ELF-1 (cell line): Measurements from ENCODE around the gene SEL1L3.

Experiments
- DNase-seq: peaks from one replicate; pipeline ENCODE4 v3.0.0-alpha.2; 2016; ENCODE audit warnings: low read depth, low spot score

The SEL1L3 gene

DNA sequence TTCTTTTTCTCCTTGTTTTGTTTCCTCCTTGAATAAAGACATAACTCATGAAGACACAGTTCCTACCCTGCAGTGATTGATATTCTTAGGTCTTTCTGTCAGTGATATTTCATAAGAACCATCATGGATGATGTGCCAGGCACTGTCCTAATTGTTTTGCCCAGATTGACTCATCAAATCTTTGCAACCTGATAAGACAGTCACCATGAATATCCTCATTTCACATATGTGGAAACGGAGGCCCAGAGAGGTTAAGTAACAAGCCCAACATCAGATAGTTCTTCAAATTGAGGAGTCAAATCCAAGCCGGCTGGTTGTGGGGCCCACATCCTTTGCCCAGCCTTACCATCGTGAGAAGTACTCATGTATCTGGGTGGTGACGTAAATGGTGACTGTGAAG lies 69.9 kb downstream of the SEL1L3 start:
- no peak for DNase-seq

DNA sequence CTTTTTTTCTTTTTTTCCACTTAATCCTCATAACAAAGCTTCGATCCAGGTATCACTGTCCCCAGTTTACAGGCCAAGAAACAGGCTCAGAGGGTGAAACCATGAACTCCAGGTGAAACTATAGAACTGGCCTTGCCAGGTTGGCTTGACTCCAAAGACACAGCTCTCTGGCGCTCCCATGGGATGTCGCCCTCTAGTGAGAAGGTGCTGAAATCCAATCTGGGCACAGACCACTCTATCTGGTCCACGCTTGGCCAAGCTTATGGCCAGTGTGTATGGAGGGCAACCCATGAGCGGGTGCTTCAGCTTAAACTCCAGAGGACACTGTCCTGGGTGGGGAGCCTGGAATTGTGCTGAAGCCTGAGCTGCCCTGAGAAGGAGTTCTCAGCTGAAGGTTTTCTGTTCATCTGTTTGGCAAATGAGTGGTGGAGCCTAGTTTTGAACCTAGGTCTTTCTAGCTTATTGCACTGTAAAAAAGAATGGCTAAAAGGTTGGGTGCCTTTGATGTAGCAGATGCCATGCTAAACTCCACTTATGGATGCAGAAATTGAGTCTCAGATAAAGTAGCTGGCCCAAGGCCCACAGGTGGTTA lies 70.5 kb downstream of the SEL1L3 start:
- DNase-seq: peak; percentile 50

DNA sequence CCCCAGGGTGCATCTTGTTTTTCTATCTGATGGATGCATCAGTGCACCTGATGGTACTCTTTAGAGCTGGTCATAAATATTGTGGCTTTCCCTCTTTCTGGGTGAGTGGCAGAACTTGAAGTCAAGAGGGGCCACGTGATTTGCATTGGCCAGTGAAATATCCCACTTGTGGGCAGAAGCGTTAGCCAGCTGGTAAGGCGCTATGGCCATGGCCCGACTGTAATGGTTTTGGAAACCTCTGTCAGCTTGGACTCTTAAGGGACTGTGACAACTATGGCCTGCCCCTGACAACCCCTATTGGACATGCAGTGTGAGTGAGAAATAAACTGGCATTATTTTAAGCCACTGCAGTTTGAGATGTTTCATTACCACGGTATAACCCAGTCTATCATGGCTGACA lies 72.8 kb downstream of the SEL1L3 start:
- no peak for DNase-seq

DNA sequence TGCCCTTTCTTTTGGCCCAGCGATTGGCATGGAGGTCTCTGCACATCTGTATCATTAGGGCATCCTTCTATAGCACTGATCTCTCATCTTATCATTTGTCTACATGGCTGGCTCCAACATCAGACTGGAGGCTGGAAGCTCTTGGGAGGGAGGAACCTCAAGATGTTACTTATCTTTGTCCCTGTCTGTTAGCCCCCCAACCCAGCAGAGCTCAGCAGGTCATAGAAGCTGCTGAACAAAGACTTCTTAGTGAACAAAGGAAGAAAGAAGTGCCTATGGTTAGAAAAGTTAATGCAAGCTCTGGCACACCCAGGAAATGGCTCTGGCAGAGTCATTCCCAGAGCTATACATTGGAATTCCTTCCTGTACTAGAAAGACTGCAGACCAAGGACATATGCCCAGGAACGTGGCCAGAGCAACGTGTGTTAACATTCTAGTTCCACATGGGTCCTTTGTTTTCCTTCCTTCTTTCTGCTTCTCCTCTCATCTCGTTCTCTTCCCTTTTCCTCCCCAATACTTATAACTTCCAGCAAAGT lies 74.0 kb downstream of the SEL1L3 start:
- no peak for DNase-seq

DNA sequence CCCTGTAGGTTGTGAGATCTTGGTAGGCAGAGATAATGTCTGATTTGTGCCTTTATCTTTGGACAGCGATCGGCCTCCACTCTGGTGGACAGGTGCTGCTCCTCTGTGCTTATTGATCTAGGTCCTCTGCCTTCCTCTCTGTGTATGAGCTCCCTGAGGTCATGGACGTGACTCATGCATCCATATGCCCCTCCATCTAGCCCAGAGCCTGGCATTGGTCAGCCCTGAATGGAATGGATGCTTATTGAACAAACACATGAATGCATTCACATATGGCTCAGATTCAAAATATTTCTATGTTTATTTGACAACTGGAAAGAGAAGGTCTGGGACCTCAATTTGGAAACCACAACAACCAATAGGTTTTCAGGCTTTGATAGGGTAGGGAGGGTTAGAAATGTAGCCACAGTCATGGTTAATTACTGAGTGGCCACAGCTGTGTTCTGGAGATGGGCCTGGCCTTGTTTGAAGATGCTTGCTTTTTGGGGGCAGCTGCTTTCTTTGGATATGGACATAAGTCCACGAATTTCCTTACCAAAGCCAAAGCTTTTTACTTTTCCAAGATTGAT lies 76.2 kb downstream of the SEL1L3 start:
- no peak for DNase-seq

DNA sequence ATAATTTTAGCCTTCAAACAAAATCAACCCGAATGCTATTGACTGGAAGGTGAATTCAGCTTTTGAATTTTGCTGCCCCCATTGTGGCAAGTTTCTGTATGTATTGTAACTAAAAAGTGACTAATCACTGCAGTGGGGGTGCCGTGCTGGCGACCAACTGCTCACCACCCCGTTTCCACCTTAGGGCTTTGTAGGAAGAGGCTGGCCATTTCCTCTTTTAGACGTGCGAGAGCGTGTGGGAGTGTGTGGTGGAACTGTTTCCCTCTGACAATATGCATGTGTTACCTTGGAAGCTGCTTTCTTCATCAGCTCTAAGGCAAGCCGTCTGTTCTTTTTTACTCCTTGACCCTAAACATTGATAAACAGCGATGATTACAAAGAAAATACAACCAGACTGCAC lies 78.8 kb downstream of the SEL1L3 start:
- DNase-seq: no peak

DNA sequence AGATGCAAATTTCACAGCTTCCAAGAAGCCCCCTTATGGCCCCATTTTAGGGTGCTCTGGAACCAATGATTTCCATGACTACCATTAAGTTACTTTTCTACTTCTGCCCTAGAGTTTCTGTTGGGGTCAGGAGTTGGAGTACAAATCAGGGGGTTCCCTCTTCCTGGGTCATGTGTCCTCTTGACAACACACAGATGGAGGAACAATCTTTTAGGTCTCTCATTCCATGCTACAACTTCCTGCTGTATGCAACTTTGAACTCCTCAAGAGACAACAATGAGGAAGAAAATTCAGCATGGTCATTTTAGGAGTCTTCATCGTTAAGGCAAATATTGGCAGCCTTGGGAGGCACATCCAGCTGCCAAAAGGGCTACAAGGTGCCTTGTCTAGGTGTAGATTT lies 79.7 kb downstream of the SEL1L3 start:
- DNase-seq: no peak

DNA sequence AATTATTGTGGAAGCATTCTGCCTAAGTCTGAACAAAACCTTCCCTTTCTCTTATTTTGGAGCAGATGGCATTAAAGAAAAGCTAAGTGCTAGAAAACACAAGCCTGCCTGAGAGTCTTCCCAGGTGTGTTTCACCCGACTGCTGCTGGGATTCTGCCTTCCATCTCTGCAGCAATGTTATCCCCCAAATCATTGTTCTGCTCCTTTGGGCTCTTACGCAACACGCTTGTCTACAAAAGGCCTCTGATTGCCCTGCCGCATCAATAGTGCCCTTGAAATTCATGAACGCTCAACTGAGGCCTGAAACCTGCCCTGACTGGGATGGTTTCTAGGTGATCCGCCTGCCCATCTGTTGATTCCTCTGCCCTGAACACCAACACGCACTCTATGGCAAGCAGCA lies 80.3 kb downstream of the SEL1L3 start:
- no peak for DNase-seq

DNA sequence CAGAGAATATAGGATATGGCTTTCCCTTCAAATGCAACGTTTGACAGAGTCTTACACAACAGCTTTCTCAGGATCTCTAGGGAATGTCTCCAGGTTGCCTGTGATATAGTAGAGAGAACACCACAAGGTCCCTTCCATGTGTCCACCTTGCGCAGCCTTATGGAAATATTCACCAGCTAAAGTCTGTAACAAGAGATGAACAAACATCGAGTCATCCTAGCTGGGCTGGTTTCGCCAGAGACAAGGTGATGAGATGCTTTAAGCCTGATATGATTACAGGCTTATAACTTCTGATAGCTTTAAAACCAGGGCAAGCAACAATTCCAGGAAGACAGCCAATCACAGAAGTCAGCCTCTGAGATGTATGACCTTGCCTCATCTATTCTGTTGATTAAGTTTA lies 83.8 kb downstream of the SEL1L3 start:
- DNase-seq: no peak

DNA sequence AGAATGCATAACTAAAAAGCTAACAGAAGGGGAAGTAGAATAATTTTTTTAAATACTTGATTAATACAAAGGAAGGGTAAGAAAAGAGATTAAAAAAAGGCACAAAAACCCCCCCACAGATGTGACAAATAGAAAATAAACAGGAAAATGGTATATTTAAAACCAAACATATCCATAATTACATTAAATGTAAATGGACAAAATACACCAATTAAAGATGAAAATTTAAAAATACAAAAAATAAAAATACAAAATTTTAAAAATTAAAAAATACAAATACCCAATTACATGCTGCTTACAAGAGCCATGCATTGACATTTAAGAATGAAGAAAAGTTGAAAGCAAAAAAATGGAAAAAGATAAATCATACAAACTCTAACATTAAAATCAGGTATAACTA lies 86.0 kb downstream of the SEL1L3 start:
- no peak for DNase-seq

DNA sequence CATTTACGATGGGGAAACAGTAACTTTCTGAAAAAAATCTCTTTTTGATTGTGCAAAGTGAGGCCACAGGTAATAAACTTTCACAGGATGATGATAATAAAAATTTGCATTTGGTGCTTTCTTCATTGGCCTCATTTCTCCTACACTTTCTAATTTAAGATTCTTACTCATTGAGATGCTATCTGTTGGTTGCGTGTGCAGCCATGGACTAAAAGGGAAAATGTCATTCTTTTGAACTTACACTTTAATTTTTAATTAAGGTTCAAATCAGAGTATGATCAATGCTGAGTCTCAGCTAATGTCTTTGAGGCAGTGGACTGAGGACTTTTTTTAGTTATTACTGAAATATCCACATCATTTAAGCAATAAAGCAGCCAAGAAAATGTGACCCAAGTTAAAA lies 87.6 kb downstream of the SEL1L3 start:
- no peak for DNase-seq

DNA sequence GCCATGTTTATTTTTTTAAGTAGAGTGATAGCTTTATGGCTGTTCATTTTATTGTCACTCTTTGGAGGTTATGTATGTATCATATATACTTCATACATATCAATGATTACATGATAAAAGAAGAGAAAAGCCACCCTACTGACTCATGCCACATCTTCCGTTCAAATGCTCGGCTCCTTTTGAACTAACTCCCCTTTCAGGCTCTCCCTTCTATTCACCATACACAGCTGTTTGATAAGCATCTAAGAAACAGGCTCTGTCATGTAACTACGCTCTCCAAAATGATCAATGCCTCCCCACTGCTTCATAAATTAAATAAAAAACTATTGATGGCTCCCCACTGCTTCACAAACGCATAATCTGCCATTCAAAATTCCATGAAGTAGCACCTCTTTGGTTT lies 89.4 kb downstream of the SEL1L3 start:
- DNase-seq: no peak

DNA sequence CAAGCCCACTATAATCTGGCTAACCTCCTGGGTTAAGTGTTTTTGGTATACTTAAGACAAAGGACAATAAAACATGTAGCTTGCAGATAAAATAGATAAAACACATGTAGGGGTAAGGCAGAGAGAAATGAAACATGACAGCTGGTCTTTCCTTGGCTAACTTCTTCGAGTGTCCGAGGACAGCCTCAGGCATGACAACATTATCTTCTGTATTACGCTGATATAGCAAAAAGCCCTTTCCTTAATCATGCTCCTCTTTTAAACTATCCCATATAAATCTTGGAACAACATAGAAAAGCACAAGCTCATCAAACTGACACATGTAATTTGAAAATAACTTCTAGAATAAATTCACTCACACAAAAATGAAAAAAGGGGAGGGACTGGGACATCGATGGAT lies 91.1 kb downstream of the SEL1L3 start:
- no peak for DNase-seq

DNA sequence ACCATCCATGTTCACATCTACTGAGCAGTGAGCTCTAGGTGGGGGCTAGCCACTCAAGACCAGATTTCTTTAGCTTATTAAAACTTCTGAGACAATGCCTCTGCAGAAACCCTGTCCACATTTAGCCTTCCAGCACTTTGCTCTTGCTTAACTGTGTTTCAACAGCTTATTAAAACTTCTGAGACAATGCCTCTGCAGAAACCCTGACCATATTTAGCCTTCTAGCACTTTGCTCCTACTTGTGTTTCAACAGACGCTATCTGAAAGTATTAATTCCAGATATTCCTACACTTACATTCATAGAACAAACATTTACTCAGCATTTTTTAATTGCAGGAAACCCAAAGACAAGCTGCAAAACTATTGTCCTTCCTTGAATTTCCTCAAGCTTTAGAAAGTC lies 91.9 kb downstream of the SEL1L3 start:
- no peak for DNase-seq

DNA sequence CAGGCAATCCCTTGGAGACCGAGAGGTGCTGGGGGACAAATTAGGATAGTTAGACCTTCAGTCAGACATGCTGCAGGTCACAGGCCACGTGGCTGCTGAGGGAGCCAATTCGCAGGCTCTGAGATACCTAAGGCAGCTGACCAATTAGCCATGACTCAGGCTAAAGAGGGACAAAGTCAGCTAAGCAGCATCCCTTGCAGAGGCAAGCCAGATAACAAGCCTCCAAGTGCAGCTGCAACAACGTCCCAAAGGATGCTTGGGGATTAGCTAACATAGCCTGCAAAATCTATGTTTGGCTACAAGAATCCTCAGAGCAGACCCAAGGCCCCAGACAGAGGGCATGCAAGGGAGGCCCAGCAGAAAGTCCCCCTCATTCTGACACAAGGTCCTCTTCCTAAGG lies 93.5 kb downstream of the SEL1L3 start:
- peak; percentile 25 for DNase-seq

DNA sequence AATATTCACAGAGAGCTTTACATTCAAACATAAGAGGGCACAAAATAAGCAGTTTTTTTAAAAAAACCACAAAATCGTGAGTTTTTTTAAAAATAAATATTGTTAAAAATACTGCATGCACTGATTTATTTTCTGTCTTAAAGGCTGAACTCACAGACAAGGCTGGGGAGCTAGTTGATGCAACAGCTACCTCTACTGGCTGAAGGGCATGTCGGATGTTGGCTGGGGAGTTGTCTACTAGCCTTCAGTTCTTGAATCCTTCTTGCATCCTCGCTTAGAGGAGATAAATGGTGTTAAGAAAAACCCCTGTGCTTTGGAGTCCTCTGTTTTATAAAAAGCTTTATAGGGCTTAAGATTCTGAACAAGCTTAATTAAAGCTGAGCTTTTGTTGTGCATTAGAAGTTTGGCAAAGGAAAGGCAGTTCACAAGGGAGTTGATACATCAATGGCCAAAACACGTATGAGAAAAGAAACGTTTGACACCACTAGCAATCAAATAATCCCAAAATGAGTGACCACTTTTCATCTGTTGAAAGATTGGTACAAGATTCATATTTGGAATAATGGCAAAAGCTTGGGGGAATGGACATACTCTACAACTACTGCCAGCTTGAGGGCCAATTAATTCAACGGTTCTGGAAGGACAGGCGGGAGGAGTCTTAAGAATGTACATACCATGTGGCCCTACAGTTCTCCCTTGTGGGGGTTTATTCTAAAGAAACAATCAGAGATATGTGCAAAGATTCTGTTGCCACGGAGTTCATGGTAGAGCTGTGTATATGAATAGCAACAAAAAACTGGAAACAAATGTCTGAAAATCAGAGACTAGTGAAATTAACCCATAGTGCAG lies 94.7 kb downstream of the SEL1L3 start:
- peak; percentile 79 for DNase-seq

DNA sequence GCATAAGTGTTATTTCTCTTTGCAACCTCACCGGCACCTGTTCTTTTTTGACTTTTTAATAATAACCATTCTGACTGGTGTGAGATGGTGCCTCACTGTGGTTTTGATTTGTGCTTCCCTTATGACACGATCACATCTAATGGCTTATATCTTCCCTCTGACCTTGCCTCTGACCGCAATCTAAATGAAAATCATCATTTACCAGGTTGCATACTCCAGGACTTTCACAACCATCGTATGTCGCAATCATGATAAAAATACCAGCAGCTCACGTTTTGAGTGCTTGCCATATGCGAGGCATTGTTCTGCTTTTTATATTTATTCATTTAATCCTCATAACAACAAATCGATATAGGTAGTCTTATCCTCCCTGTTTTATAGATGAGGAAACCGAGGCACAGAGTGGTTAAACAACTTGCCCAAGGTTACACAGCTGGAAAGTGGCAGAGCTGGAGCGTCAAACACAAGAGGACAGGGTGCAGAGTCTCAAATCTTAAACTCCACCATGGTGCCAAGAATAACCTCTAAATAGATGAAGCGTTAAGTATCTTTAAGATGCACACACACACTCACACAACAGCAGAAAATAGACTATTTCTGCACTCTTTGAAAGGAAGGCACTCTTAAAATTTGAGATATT lies 102.2 kb downstream of the SEL1L3 start:
- no peak for DNase-seq

DNA sequence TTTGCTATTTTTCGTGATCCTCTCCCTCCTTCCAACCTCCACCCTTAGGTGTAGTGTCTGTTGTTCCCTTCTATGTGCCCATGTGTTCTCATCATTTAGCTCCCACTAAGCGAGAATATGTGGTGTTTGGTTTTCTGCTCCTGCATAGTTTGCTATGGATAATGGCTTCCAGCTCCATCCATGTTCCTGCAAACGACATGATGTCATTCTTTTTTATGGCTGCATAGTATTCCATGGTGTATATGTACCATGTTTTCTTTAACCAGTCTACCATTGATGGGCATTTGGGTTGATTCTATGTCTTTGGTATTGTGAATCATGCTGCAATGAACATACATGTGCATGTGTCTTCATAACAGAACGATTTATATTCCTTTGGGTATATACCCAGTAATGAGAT lies 102.7 kb downstream of the SEL1L3 start:
- no peak for DNase-seq

DNA sequence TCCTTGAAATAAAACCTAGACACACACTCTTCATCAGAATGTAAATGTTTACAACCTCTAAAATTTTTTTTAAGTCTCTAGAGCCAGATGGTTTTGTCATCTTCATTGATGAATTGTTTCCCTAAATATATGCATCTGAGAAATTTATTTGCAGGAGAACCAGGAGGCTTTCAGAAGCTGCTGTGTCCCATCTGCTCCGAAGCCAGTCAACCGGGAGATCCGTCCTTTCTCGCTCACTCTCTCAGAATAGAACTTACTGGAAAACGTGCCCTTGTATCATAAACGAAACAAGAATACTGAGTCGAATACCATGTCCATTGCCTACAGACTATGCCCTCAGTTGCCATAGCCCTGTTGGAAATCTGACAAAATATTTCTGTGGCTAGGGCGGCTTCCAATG lies 103.7 kb downstream of the SEL1L3 start:
- no peak for DNase-seq

DNA sequence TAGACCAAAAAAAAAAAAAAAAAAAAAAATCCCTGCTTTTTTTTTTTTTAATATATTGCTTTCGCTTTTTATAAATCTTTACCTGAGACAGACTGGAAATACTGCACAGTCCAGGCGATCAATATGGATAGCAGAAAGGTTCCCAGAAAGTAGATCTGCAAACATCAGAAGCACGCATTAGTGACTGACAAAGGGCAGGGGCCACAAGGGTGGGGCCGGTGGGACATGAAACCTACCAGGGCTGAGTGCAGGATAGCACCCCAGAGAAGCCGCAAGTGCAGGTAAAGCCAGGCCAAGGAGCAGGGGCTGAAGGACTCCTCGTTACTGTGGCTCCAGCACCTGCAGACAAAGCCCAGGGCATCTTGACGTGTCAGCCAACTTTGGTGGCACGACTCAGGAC lies 105.3 kb downstream of the SEL1L3 start:
- no peak for DNase-seq

DNA sequence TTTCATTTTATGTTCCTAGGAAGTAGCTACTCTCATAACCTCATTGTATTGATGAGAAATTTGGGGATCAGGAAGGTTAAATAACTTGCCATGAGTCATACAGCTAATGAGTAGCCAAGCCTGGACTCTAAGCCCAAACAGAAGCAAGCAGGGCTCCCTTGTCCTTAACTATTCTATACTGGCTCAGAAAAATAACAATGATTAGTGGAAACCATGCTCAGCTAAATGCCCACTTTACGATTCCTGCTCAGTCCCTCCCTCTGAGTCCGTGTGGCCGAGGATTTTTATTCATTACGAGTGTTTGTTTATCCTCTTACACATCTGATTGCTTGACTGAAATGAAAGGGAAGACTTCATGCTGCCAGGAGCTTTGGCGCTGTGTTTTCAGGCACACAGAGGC lies 106.3 kb downstream of the SEL1L3 start:
- DNase-seq: no peak

DNA sequence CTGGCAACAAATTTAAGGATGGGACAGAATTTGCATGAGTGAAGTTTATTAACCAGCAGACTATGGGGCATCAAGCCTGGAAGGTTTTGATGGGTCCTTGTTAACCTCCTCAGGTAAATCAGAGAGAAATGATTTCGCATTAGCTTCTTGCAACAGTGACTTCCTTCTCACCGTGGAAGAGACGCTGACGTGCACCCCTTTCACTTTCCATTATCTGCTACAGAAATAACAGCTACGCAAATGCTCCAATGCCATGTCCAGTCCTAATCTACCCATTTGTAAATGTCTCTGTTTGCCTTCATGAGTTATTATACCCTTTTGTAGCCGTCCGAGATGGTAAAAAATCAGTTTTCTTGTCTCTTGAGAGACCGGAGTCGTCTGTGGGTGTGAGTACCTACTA lies 106.9 kb downstream of the SEL1L3 start:
- DNase-seq: no peak
